ENCODE measurements around the gene SLC22A23.

- TF ChIP-seq CTCF (conservative IDR thresholded peaks at IDR 0.05) (no peak), ZFX (IDR thresholded peaks at IDR 0.05) (no peak)
Measured at GRCh38 chr6:3233321-3233720, 223.5 kb downstream of the SLC22A23 start.

All from C4-2B (cell line).